ENCODE results near the gene SPINK9. TPM values are rescaled to one million over a fixed set of nuclear protein-coding genes. Genes with fewer than 3 reads are reported as not detected.

SPINK9 gene
- total RNA-seq, 4 donors from 2014 or later, result not detected

DNA sequence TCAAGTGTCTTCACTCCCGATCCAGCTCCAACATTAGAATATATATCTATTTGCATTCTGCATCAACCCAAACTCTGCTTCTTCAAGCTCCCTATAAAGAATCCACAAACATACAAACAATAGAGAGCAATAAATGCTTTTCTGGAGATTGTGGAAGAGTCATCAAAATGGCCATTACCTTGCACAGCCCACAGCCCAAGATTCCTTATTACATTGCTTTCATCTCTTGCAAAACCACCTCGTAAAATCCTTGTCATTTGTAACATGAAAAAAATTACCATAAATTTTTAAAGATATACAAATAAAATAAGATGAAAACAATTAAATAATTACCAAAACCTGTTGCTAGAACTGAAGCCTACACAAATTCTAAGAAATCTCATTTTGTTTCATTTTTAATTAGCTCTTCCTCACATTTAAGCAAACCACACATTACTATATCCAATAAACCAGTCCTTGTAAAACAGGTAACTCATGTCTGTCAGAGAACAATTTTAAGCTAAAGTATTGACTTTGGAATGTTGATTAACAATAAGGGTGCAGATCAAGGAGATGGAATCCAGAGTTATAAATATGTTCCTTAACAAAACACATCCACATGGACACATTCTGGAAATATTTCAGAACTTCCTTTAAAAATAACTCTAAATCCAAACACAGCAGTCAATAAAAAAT lies 7.1 kb downstream of the SPINK9 start:
- no peaks in the 10 kb centered on the region for H3K27me3 ChIP-seq
- TF ChIP-seq, protein P1, sequence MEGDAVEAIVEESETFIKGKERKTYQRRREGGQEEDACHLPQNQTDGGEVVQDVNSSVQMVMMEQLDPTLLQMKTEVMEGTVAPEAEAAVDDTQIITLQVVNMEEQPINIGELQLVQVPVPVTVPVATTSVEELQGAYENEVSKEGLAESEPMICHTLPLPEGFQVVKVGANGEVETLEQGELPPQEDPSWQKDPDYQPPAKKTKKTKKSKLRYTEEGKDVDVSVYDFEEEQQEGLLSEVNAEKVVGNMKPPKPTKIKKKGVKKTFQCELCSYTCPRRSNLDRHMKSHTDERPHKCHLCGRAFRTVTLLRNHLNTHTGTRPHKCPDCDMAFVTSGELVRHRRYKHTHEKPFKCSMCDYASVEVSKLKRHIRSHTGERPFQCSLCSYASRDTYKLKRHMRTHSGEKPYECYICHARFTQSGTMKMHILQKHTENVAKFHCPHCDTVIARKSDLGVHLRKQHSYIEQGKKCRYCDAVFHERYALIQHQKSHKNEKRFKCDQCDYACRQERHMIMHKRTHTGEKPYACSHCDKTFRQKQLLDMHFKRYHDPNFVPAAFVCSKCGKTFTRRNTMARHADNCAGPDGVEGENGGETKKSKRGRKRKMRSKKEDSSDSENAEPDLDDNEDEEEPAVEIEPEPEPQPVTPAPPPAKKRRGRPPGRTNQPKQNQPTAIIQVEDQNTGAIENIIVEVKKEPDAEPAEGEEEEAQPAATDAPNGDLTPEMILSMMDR (IDR thresholded peaks at IDR 0.05), result no peak
- TF ChIP-seq POLR2AphosphoS5 (IDR thresholded peaks at IDR 0.05) (no peak), POLR2A (IDR thresholded peaks at IDR 0.05; ENCODE audit: low read depth) (no peak), EP300 (IDR thresholded peaks at IDR 0.05) (no peak)
- 99% methylated on average over 2 of the region's 2 CpGs for WGBS
- DNase-seq (ENCODE audit: extremely low spot score), result no peak
- no peaks in the 10 kb centered on the region for H3K9me3 ChIP-seq
- H3K36me3 ChIP-seq, result no peaks in the 10 kb centered on the region
- H3K27ac ChIP-seq (replicated peaks in 1 of 4), result no peak overlapping the region
- H3K4me1 ChIP-seq, result peaks cover 0 to 6% (median 0%) of the 10 kb centered on the region in 4 donors
- intact Hi-C loops (cut with DNase I), result no loop called here
- no peak overlapping the region for H3K4me3 ChIP-seq

DNA sequence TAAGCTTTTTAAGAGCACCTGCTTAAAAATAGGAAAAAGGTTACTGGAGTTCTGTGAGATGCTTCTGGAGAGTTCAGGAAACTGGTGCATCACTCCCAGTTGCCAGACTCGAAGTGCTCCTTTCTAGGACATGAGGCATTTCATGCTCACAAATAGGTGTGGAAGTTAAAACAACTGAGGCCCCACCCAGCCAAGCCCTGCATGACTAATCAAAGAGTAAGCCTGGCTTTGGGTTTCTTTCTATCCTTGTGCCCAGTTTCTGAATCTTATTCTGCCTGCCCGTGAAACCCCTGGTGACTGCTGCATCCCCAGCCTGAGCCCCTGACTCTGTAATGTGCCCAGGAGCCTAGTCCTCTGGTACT lies 7.7 kb downstream of the SPINK9 start:
- no peaks in the 10 kb centered on the region for H3K27me3 ChIP-seq
- no peaks in the 10 kb centered on the region for H3K36me3 ChIP-seq
- H3K9me3 ChIP-seq, result no peaks in the 10 kb centered on the region
- no peak for TF ChIP-seq POLR2A (IDR thresholded peaks at IDR 0.05; ENCODE audit: low read depth)
- no peak for TF ChIP-seq POLR2AphosphoS5 (IDR thresholded peaks at IDR 0.05)
- TF ChIP-seq EP300 (IDR thresholded peaks at IDR 0.05), result no peak
- TF ChIP-seq, protein P1 (IDR thresholded peaks at IDR 0.05), result no peak
- H3K27ac ChIP-seq (replicated peaks in 1 of 4), result no peak overlapping the region
- no peak overlapping the region for H3K4me3 ChIP-seq
- no peak for DNase-seq (ENCODE audit: extremely low spot score)
- whole genome bisulfite sequencing, result 83% methylated on average over 2 of the region's 2 CpGs
- peaks cover 0 to 6% (median 0%) of the 10 kb centered on the region in 4 donors for H3K4me1 ChIP-seq
- intact Hi-C loops (cut with DNase I), result no loop called here

DNA sequence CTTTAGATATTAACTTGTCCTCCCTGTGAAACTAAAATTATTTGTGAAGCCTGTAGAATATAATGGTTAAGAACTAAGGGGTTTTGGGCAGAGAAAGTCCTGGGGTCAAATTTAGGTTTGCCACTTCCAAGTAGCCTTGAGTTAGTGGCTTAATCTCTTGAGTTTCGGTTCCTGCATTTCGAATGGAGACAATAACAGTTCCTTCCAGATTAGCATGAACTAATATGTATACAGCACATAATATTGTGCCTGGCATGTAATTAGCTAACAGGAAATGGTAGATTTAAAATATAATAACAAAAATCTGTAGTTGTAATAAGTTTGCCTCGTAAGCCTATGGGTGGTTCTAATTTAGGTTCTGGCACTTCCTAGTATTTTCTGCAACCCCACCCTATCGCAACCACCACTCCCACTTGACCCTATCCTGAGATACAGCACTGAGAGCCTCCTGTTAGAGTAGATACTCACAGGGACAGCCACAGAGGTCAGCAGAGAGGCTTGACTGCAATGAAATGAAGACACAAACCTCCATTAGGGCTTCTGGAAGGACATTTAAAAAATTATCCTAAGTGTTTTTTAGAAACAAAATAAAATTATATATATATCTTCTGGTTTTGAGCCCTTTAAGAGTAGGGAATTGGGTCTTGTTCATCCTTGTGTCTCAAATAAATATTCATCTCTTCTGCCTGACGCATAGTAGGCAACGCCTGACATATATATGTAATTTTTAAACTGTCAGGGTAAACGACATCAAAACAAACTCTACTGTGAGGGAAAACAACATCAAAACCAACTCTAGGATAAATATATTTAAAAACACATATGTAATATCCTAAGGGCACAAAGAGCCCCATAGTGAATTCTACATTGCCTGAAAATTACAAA lies 8.5 kb downstream of the SPINK9 start:
- Histone ChIP-seq H3K27ac (replicated peaks in 1 of 4) (no peak overlapping the region), H3K4me1 (peaks cover 0 to 6% (median 0%) of the 10 kb centered on the region in 4 donors), H3K36me3 (no peaks in the 10 kb centered on the region), H3K27me3 (no peaks in the 10 kb centered on the region), H3K9me3 (no peaks in the 10 kb centered on the region), H3K4me3 (no peak overlapping the region)
- no peak for DNase-seq (ENCODE audit: extremely low spot score)
- TF ChIP-seq POLR2A (IDR thresholded peaks at IDR 0.05; ENCODE audit: low read depth) (no peak), POLR2AphosphoS5 (IDR thresholded peaks at IDR 0.05) (no peak), EP300 (IDR thresholded peaks at IDR 0.05) (no peak)
- TF ChIP-seq, protein P1 (IDR thresholded peaks at IDR 0.05), result no peak
- intact Hi-C loops (cut with DNase I), result no loop called here
- WGBS, result 81% methylated on average over 7 of the region's 7 CpGs

DNA sequence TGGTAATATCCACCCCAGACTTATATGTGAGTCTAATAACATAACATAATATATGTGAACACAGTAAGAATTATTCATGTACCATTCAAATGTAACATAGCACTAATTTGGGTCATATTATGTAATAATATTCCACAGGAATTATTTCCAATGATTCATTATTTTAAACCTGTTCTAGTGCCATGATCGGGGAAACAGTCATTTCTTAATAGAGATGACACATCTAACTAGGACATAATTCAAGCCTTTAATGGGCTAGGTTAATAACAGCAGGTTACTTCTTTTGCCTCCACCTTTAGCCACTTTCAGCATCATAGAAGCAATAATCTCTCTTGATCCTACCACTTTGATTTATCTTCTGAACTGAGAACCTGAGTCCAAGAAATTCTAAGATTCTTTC lies 12.3 kb downstream of the SPINK9 start:
- H3K27me3 ChIP-seq, result no peaks in the 10 kb centered on the region
- TF ChIP-seq POLR2A (IDR thresholded peaks at IDR 0.05; ENCODE audit: low read depth) (no peak), POLR2AphosphoS5 (IDR thresholded peaks at IDR 0.05) (no peak), EP300 (IDR thresholded peaks at IDR 0.05) (no peak)
- TF ChIP-seq, protein P1 (IDR thresholded peaks at IDR 0.05), result no peak

More for the DNA sequence above, 12.3 kb downstream of the SPINK9 start:
- Histone ChIP-seq H3K36me3 (no peaks in the 10 kb centered on the region), H3K4me3 (no peak overlapping the region), H3K27ac (replicated peaks in 1 of 4) (no peak overlapping the region), H3K4me1 (peaks cover 0 to 6% (median 0%) of the 10 kb centered on the region in 4 donors), H3K9me3 (no peaks in the 10 kb centered on the region)
- intact Hi-C loops (cut with DNase I), result no loop called here
- 89% methylated on average over 1 of the region's 1 CpG for WGBS
- no peak for DNase-seq (ENCODE audit: extremely low spot score)

Data from esophagus muscularis mucosa (tissue), 4 donors.